ENCODE results near the gene RAPGEF5. TPM values are rescaled to one million over a fixed set of nuclear protein-coding genes. Genes with fewer than 3 reads are reported as not detected.

The RAPGEF5 gene
- polyA plus RNA-seq, 1 donor, result 29.8 TPM

DNA sequence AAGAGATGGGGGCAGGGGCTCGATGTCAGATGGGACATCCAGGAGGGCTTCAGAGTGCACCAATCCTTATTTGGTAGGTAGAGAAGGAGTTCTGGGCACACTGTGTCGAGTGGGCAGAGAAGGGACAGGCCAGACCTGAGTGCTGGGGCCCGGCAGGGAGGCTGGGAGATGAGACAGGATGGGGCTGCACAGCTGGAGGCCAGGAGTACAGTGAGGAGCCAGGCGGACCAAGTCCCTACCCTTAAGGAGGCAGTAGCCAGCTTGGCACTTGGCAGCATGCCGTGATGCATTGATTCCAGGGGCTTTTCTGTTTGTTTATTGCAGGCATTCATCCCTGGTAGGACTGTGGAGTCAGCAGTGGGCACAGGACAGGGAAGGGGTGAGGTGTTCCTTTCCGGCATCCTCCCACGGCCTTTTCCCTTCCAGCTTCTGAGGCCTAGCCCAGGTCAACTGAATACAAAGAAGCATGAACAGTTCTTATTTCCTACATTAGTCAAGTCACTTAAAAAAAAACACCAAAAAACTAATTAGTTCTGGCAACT, 242.4 kb downstream of the RAPGEF5 start:
- no peak for DNase-seq
- no peaks in the 10 kb centered on the region for H3K4me1 ChIP-seq (ENCODE audit: control insufficient read depth, insufficient read depth, low read length)
- no peaks in the 10 kb centered on the region for H3K27me3 ChIP-seq (ENCODE audit: control insufficient read depth, insufficient read depth, low read length)
- H3K9me3 ChIP-seq (ENCODE audit: control insufficient read depth, low read depth, low read length), result no peaks in the 10 kb centered on the region
- H3K36me3 ChIP-seq (ENCODE audit: control insufficient read depth, insufficient read depth, low read length), result peaks cover 15% of the 10 kb centered on the region
- H3K4me3 ChIP-seq (ENCODE audit: low read length), result no peak overlapping the region
- no peak overlapping the region for H3K27ac ChIP-seq (ENCODE audit: low read length)
- no CpG with 5 or more reads among the region's 7 CpGs for WGBS (ENCODE audit: insufficient coverage, low lambda C conversion rate)

DNA sequence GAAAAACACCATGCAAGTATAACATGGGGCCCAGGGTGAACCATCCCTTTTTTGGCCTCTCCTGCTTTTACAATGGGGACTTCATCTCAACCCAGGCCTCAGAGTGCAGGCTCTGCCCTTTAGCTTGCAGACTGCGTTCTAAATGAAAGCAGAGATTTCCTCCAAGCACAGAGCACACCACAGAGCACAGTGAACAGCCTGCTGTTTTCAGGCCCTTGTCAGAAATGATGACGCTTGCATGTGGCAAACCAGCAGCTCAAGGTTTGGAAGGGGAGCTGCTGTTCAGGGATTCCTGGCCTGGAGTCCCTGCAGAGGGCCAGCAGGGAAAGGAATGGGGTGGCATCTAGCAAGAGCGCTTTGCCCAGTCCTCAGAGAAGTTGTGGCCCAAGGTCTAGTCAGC, 243.9 kb downstream of the RAPGEF5 start:
- Histone ChIP-seq H3K36me3 (ENCODE audit: control insufficient read depth, insufficient read depth, low read length) (peaks cover 8% of the 10 kb centered on the region), H3K27me3 (ENCODE audit: control insufficient read depth, insufficient read depth, low read length) (no peaks in the 10 kb centered on the region), H3K27ac (ENCODE audit: low read length) (no peak overlapping the region), H3K9me3 (ENCODE audit: control insufficient read depth, low read depth, low read length) (no peaks in the 10 kb centered on the region), H3K4me3 (ENCODE audit: low read length) (no peak overlapping the region), H3K4me1 (ENCODE audit: control insufficient read depth, insufficient read depth, low read length) (no peaks in the 10 kb centered on the region)
- DNase-seq, result no peak
- no CpG with 5 or more reads among the region's 3 CpGs for WGBS (ENCODE audit: insufficient coverage, low lambda C conversion rate)

DNA sequence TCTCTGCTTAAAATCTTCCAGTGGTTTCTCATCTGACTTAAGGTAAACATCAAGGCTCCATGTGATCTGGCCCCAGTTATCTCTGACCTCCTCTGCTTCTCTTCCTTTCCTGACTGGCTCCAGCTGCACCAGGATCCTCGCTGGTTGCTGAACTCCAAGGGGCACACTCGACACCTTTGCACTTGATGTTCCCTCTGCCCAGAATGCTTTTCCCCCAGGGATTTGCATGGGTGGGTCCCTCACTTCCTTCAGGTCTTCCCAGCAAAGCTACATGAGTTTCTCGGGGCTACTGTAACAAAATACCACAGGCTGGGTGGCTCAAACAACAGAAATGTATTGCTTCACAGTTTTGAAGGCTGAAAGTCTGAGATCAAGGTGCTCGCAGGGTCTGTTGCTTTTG, 245.3 kb downstream of the RAPGEF5 start:
- Histone ChIP-seq H3K36me3 (ENCODE audit: control insufficient read depth, insufficient read depth, low read length) (peaks cover 3% of the 10 kb centered on the region), H3K27me3 (ENCODE audit: control insufficient read depth, insufficient read depth, low read length) (no peaks in the 10 kb centered on the region), H3K4me1 (ENCODE audit: control insufficient read depth, insufficient read depth, low read length) (no peaks in the 10 kb centered on the region), H3K27ac (ENCODE audit: low read length) (no peak overlapping the region), H3K4me3 (ENCODE audit: low read length) (no peak overlapping the region), H3K9me3 (ENCODE audit: control insufficient read depth, low read depth, low read length) (no peaks in the 10 kb centered on the region)
- 100% methylated on average over 1 of the region's 4 CpGs for WGBS (ENCODE audit: insufficient coverage, low lambda C conversion rate)
- no peak for DNase-seq

DNA sequence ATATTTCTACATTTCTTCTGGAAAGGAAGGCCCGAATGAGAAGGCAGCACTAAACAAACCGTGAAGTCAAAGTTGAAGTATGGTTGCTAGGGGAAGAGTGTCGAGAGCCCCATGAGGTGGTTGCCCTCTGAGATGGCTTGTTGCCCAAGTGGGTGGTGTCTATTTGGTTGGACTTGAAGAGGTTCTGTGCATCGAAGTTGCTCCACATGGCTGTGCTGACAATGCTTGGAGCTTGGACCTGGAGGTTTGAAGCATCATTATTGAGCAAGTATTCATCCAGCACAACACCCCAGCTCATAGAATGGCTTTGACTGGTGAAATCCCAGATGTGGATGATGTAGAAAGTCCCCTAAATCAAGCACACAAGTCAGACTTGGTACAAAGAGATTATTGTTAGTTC, 246.1 kb downstream of the RAPGEF5 start:
- no CpG with 5 or more reads among the region's 4 CpGs for WGBS (ENCODE audit: insufficient coverage, low lambda C conversion rate)
- Histone ChIP-seq H3K4me1 (ENCODE audit: control insufficient read depth, insufficient read depth, low read length) (no peaks in the 10 kb centered on the region), H3K9me3 (ENCODE audit: control insufficient read depth, low read depth, low read length) (no peaks in the 10 kb centered on the region), H3K36me3 (ENCODE audit: control insufficient read depth, insufficient read depth, low read length) (peaks cover 3% of the 10 kb centered on the region), H3K4me3 (ENCODE audit: low read length) (no peak overlapping the region), H3K27me3 (ENCODE audit: control insufficient read depth, insufficient read depth, low read length) (no peaks in the 10 kb centered on the region), H3K27ac (ENCODE audit: low read length) (no peak overlapping the region)
- no peak for DNase-seq

DNA sequence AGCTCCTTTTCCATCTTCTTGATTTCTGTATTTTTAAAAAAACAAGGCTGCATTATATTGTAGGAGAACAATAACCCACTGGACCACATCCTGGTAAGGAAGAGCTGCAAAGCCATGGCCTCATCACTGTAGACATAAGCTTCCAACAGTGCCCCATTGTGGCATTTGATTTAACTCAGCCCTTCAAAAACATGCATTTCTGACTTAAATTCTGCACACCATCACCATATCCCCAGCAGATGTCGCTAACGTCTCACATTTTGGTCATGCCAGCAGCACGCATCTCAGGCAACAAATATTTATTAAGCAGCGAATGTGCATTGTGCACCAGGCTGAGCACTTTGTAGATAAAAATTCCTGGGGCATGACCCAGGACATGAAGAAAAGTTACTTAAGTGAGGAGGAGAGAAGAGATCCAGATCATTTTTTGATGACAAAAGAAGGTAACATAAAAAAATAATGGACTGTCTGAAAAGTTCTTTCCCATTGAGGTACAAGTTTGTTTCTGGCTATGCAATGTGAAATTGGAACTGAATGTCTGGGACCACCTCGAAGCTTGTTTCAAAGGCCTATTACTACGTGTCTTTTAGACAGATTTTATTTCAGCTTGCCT, 246.6 kb downstream of the RAPGEF5 start:
- no peak overlapping the region for H3K27ac ChIP-seq (ENCODE audit: low read length)
- H3K9me3 ChIP-seq (ENCODE audit: control insufficient read depth, low read depth, low read length), result no peaks in the 10 kb centered on the region
- no peaks in the 10 kb centered on the region for H3K4me1 ChIP-seq (ENCODE audit: control insufficient read depth, insufficient read depth, low read length)
- peaks cover 3% of the 10 kb centered on the region for H3K36me3 ChIP-seq (ENCODE audit: control insufficient read depth, insufficient read depth, low read length)
- DNase-seq, result peak; percentile 65 to 71
- H3K4me3 ChIP-seq (ENCODE audit: low read length), result no peak overlapping the region
- WGBS (ENCODE audit: insufficient coverage, low lambda C conversion rate), result no CpG with 5 or more reads among the region's 6 CpGs
- no peaks in the 10 kb centered on the region for H3K27me3 ChIP-seq (ENCODE audit: control insufficient read depth, insufficient read depth, low read length)

DNA sequence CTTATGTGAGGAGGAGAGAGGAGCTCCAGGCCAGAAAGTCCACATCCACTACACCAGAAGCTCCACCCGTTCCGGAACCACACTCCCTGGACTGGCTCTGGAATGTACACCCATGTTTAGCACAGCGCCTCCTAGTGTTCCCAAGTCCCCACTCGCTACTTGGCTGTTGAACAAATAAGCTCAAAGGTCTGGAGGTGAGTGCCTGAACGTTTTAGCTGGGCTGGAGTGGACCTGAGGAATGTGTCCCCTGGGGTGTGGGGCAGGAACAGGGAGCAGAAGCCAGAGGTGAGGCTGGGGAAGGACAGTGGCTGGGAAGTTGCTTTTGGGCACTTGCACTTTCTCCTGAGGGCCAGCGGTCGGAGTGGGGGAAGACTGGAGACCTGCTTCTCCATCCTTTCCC, 247.2 kb downstream of the RAPGEF5 start:
- peak in 1 of 2 donors; percentile 22 for DNase-seq
- no peaks in the 10 kb centered on the region for H3K4me1 ChIP-seq (ENCODE audit: control insufficient read depth, insufficient read depth, low read length)
- H3K27me3 ChIP-seq (ENCODE audit: control insufficient read depth, insufficient read depth, low read length), result no peaks in the 10 kb centered on the region
- H3K36me3 ChIP-seq (ENCODE audit: control insufficient read depth, insufficient read depth, low read length), result peaks cover 3% of the 10 kb centered on the region
- WGBS (ENCODE audit: insufficient coverage, low lambda C conversion rate), result no CpG with 5 or more reads among the region's 7 CpGs
- no peak overlapping the region for H3K27ac ChIP-seq (ENCODE audit: low read length)
- no peak overlapping the region for H3K4me3 ChIP-seq (ENCODE audit: low read length)
- H3K9me3 ChIP-seq (ENCODE audit: control insufficient read depth, low read depth, low read length), result no peaks in the 10 kb centered on the region

DNA sequence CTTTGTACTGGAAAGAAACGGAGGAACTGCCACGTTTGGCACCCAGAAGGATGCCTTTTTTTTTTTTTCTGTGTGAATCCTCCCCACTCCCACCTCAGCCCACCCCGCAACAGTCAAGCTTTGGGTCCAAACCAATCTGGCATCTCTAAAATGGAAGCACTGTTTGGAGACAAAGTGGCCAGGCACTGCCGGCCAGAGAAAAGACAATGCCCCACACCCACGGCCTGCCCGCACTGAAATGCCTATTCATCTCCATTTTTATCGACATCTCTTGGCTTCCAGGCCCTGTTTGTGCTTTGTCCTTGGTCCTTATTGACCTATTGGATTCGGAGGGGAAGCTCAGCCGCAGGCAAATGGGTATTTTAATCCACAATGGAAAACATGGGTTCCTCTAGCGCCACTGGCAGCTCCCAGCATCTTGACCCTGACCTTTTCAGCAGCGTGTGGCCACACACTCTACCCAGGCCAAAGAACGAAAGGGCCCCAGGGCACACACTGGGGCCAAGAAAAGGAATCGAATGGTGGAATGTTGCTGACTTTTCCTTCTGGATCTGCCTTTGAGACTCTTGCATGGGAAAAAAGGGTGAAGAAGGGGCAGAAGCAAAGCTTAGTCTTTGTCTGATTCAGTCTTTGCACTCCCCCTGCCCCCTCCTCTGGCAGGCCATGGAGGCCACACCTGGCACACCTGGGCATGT, 248.7 kb downstream of the RAPGEF5 start:
- H3K27ac ChIP-seq (ENCODE audit: low read length), result no peak overlapping the region
- no peaks in the 10 kb centered on the region for H3K9me3 ChIP-seq (ENCODE audit: control insufficient read depth, low read depth, low read length)
- no peaks in the 10 kb centered on the region for H3K4me1 ChIP-seq (ENCODE audit: control insufficient read depth, insufficient read depth, low read length)
- no peak for DNase-seq
- H3K27me3 ChIP-seq (ENCODE audit: control insufficient read depth, insufficient read depth, low read length), result no peaks in the 10 kb centered on the region
- H3K36me3 ChIP-seq (ENCODE audit: control insufficient read depth, insufficient read depth, low read length), result peaks cover 3% of the 10 kb centered on the region
- 90% methylated on average over 4 of the region's 13 CpGs for WGBS (ENCODE audit: insufficient coverage, low lambda C conversion rate)
- H3K4me3 ChIP-seq (ENCODE audit: low read length), result no peak overlapping the region

DNA sequence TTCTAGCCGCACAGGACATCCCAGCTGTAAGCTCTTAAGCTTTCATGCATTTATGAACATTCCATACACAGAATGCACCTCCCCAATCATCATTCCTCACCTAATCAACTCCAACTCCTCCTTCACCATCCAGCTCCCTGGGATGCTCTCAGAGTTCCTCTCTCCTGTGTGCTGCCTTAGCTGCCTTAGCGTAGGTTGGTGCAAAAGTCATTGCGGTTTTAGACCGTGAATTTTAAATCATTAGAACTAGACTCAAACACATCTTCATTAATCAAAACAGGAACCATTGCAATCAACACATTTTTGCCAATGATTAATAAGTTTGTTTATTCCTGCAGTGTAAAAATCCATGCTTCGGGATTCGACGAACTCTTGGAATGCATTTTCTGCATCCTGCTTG, 251.4 kb downstream of the RAPGEF5 start:
- Histone ChIP-seq H3K9me3 (ENCODE audit: control insufficient read depth, low read depth, low read length) (no peaks in the 10 kb centered on the region), H3K27me3 (ENCODE audit: control insufficient read depth, insufficient read depth, low read length) (peaks cover 2% of the 10 kb centered on the region), H3K36me3 (ENCODE audit: control insufficient read depth, insufficient read depth, low read length) (no peaks in the 10 kb centered on the region), H3K4me1 (ENCODE audit: control insufficient read depth, insufficient read depth, low read length) (no peaks in the 10 kb centered on the region), H3K27ac (ENCODE audit: low read length) (no peak overlapping the region), H3K4me3 (ENCODE audit: low read length) (no peak overlapping the region)
- DNase-seq, result no peak
- WGBS (ENCODE audit: insufficient coverage, low lambda C conversion rate), result no CpG with 5 or more reads among the region's 7 CpGs

DNA sequence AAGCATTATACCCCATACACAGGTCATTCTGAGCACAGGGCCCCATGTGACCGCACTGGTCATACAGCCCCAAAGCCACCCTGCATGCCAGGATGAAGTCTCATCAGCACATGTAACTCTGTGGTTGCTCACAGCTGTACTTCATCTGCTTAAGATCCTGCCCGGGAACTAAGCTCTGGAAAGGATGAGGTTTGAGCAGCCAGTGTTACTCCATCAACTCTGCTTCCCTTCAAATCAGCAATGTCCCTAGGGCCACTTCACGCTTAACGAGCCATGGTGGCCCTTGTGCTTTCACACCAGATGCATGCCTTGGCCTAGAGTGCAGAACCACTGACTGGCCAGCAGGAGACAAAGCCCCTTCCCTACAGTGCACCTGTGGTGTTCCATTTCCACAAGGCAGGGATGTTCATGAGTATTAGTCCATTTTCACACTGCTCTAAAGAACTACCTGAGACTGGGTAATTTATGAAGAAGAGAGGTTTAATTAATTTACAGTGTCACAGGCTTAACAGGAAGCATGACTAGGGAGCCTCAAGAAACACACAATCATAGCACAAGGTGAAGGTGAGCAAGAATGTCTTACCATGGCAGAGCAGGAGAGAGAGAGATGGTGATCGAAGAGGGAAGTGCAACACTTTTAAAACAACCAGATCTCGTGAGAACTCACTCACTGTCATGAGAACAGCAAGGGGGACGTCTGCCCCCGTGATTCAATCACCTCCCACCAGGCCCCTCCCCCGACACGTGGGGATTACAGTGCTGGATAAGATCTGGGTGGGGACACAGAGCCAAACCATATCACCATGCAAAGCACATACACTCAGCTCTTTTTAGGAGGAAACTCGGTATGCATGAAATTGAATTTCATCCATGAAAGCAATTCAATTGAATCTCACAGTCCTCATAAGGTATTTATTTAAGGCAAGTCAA, 262.3 kb downstream of the RAPGEF5 start:
- Histone ChIP-seq H3K27me3 (ENCODE audit: control insufficient read depth, insufficient read depth, low read length) (peaks cover 8% of the 10 kb centered on the region), H3K9me3 (ENCODE audit: control insufficient read depth, low read depth, low read length) (peaks cover 8% of the 10 kb centered on the region), H3K27ac (ENCODE audit: low read length) (no peak overlapping the region), H3K4me3 (ENCODE audit: low read length) (no peak overlapping the region), H3K36me3 (ENCODE audit: control insufficient read depth, insufficient read depth, low read length) (no peaks in the 10 kb centered on the region), H3K4me1 (ENCODE audit: control insufficient read depth, insufficient read depth, low read length) (no peaks in the 10 kb centered on the region)
- no peak for DNase-seq
- WGBS (ENCODE audit: insufficient coverage, low lambda C conversion rate), result no CpG with 5 or more reads among the region's 11 CpGs

DNA sequence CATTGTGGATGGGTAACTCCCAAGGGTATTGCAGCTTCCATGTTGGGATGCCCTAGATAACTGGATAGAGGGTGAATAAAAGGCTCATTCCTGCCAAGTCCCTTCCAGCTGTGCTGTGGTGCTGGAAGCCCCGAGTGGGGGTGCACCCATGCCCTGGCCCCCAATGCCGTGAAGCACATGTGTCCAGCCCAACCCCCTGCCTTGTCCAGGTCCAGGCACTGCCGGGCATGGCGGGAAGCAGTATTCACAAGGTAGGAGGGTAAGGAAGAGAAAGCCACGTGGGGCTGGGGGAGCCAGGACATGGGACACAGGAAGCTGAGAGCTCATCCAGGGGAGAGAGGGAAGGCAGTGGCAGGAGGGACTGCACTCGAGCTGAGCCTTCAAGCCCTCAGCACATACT, 263.0 kb downstream of the RAPGEF5 start:
- Histone ChIP-seq H3K36me3 (ENCODE audit: control insufficient read depth, insufficient read depth, low read length) (no peaks in the 10 kb centered on the region), H3K4me1 (ENCODE audit: control insufficient read depth, insufficient read depth, low read length) (no peaks in the 10 kb centered on the region), H3K27me3 (ENCODE audit: control insufficient read depth, insufficient read depth, low read length) (peaks cover 8% of the 10 kb centered on the region), H3K4me3 (ENCODE audit: low read length) (no peak overlapping the region), H3K9me3 (ENCODE audit: control insufficient read depth, low read depth, low read length) (peaks cover 8% of the 10 kb centered on the region), H3K27ac (ENCODE audit: low read length) (no peak overlapping the region)
- DNase-seq, result no peak
- no CpG with 5 or more reads among the region's 6 CpGs for WGBS (ENCODE audit: insufficient coverage, low lambda C conversion rate)

Measured in large intestine (tissue), 3 donors.